ENCODE measurements around the gene LAMC2.
"Not testable (repeated sequence)": the region's sequence is repeated elsewhere in the genome, so short reads cannot be mapped to it uniquely, and the experiment has no call there.

LAMC2 gene

GRCh38 chr1:183270541-183271141, 84.6 kb downstream of the LAMC2 start:
- DNase-seq, result peak; percentile 52

- DNase-seq, result no peak
Observed at GRCh38 chr1:183272390-183272848, 86.4 kb downstream of the LAMC2 start.

- DNase-seq, result no peak
Observed at GRCh38 chr1:183273300-183273699, 87.2 kb downstream of the LAMC2 start.

GRCh38 chr1:183273984-183274383, 87.9 kb downstream of the LAMC2 start:
- DNase-seq, result not testable (repeated sequence)

- no peak for DNase-seq
Observed at GRCh38 chr1:183274836-183275235, 88.8 kb downstream of the LAMC2 start.

- DNase-seq, result no peak
Observed at GRCh38 chr1:183275322-183275721, 89.3 kb downstream of the LAMC2 start.

- peak; percentile 15 for DNase-seq
Observed at GRCh38 chr1:183276386-183277080, 90.5 kb downstream of the LAMC2 start.

GRCh38 chr1:183277821-183278738, 92.0 kb downstream of the LAMC2 start:
- DNase-seq, result no peak

- peak; percentile 50 for DNase-seq
Observed at GRCh38 chr1:183278739-183279591, 92.9 kb downstream of the LAMC2 start.

GRCh38 chr1:183279835-183280234, 93.8 kb downstream of the LAMC2 start:
- no peak for DNase-seq

GRCh38 chr1:183281039-183281438, 95.0 kb downstream of the LAMC2 start:
- peak; percentile 70 for DNase-seq

GRCh38 chr1:183281553-183282091, 95.6 kb downstream of the LAMC2 start:
- DNase-seq, result peak; percentile 92

- peak; percentile 54 for DNase-seq
Observed at GRCh38 chr1:183282101-183282855, 96.2 kb downstream of the LAMC2 start.

GRCh38 chr1:183283286-183283685, 97.2 kb downstream of the LAMC2 start:
- peak; percentile 83 for DNase-seq

- peak; percentile 97 for DNase-seq
Observed at GRCh38 chr1:183284086-183284485, 98.0 kb downstream of the LAMC2 start.

GRCh38 chr1:183285256-183285655, 99.2 kb downstream of the LAMC2 start:
- peak; percentile 29 for DNase-seq

- no peak for DNase-seq
Observed at GRCh38 chr1:183285746-183286145, 99.7 kb downstream of the LAMC2 start.

- peak; percentile 74 for DNase-seq
Observed at GRCh38 chr1:183287191-183287675, 101.2 kb downstream of the LAMC2 start.

- no peak for DNase-seq
Observed at GRCh38 chr1:183288583-183288982, 102.5 kb downstream of the LAMC2 start.

- peak; percentile 59 for DNase-seq
Observed at GRCh38 chr1:183289051-183289496, 103.0 kb downstream of the LAMC2 start.

GRCh38 chr1:183290628-183291027, 104.6 kb downstream of the LAMC2 start:
- DNase-seq, result no peak

Measured in NCI-H69 (cell line).